Keratinocyte (primary cell): ENCODE data around the gene ROR1.

Experiments used
- EZH2 ChIP-seq: IDR thresholded peaks from one replicate; pipeline ENCODE4 v1.6.1; 2012; ENCODE audit warnings: inconsistent platforms, mild to moderate bottlenecking, low read length, moderate library complexity
- TF ChIP-seq, protein P1 (sequence below), 3 experiments: IDR thresholded peaks in 1 of 3; conservative IDR thresholded peaks in 1 of 3; optimal IDR thresholded peaks in 1 of 3; 2 replicates in 2 of 3; 3 replicates in 1 of 3; pipeline versions ENCODE3 to v1.5.1; 2011; ENCODE audit warnings: low read length in 3 of 3, mild to moderate bottlenecking in 3 of 3, moderate library complexity in 2 of 3, control low read depth in 1 of 3, inconsistent platforms in 1 of 3; ENCODE audit not compliant: insufficient read depth in 2 of 3; ENCODE audit errors: extremely low read depth in 1 of 3

DNA sequence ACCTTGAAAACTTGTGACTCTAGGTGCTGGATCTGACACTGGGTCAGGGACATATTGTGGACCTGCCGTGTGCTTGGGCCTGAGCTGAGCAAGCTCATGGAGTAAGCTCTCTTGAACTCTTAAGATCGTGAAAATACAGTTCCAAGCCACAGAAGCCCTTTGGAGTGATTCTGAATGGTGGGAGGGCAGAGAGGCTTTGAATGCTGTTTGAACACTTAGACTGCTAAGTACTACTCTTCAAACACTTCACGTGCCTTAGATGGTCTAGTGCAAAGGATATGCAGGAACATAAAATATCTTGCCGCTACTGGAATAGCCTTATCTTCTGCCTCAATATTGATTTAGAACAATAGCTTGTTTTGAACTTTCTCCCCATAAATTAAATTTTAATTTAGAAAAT, 21.6 kb downstream of the ROR1 start:
- TF ChIP-seq, protein P1, sequence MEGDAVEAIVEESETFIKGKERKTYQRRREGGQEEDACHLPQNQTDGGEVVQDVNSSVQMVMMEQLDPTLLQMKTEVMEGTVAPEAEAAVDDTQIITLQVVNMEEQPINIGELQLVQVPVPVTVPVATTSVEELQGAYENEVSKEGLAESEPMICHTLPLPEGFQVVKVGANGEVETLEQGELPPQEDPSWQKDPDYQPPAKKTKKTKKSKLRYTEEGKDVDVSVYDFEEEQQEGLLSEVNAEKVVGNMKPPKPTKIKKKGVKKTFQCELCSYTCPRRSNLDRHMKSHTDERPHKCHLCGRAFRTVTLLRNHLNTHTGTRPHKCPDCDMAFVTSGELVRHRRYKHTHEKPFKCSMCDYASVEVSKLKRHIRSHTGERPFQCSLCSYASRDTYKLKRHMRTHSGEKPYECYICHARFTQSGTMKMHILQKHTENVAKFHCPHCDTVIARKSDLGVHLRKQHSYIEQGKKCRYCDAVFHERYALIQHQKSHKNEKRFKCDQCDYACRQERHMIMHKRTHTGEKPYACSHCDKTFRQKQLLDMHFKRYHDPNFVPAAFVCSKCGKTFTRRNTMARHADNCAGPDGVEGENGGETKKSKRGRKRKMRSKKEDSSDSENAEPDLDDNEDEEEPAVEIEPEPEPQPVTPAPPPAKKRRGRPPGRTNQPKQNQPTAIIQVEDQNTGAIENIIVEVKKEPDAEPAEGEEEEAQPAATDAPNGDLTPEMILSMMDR (optimal IDR thresholded peaks at IDR 0.05 in 1 of 3, IDR thresholded peaks at IDR 0.05 in 1 of 3, conservative IDR thresholded peaks at IDR 0.05 in 1 of 3; ENCODE audit: extremely low read depth in 1 of 3, insufficient read depth in 2 of 3, low read length in 3 of 3), result no peak
- no peak for TF ChIP-seq EZH2
